Ovary (tissue), 9 donors: ENCODE data around the gene PYCR2. TPM values are rescaled to one million over a fixed set of nuclear protein-coding genes. Genes with fewer than 3 reads are reported as not detected.
A peak's percentile ranks its signal among the peaks of the same experiment; 100 is the strongest.

Experiments
- DNase-seq, 5 donors: peaks; one replicate each; pipeline ENCODE4 v3.0.0-alpha.2; 2019 to 2020
- H3K27ac ChIP-seq, 2 donors: fragments of 200-600 bp; one replicate each; pipeline versions ENCODE4 v1.5.1 to v1.8.0; 2019 to 2022
- H3K27me3 ChIP-seq: fragments of 200-600 bp; one replicate; pipeline ENCODE4 v1.8.0; 2022
- H3K36me3 ChIP-seq: fragments of 200-600 bp; sonication (generic); one replicate; pipeline ENCODE4 v1.5.1; 2019
- H3K4me1 ChIP-seq: one replicate; pipeline ENCODE4 v1.8.1; 2013; ENCODE audit warnings: mild to moderate bottlenecking, moderate library complexity; ENCODE audit not compliant: insufficient read depth
- H3K4me3 ChIP-seq: fragments of 200-600 bp; sonication (generic); one replicate; pipeline ENCODE4 v1.5.1; 2017
- H3K9me3 ChIP-seq, 2 donors: fragments of 200-600 bp in 1 of 2; sonication (generic) in 1 of 2; one replicate each; pipeline versions ENCODE4 v1.5.1 to v1.8.1; 2013 to 2019; ENCODE audit warnings: mild to moderate bottlenecking in 1 of 2, moderate library complexity in 1 of 2
- CTCF ChIP-seq, 3 donors: fragments of 450-650 bp in 2 of 3; fragments of 200-600 bp in 1 of 3; IDR thresholded peaks; one replicate each; pipeline versions ENCODE4 v1.5.1 to v1.8.0; 2016 to 2022; ENCODE audit warnings: antibody characterized with exemption in 3 of 3, mild to moderate bottlenecking in 1 of 3
- EP300 ChIP-seq: sonication (generic); formaldehyde crosslinking; IDR thresholded peaks from one replicate; pipeline ENCODE4 v1.6.1; 2017; ENCODE audit warnings: antibody characterized with exemption
- POLR2A ChIP-seq: fragments of 450-650 bp; IDR thresholded peaks from one replicate; pipeline ENCODE4 v1.6.1; 2017; ENCODE audit warnings: antibody characterized with exemption, mild to moderate bottlenecking, moderate library complexity
- WGBS, 3 donors: extraction: QIAGEN DNeasy Blood & Tissue Kit in 1 of 3; methylation state at CpG; one replicate each; pipeline versions ENCODE4 v1.1.5 to v1.1.7; 2013 to 2017; 5-methylcytosine and 5-hydroxymethylcytosine counted together
- intact Hi-C, 4 donors: fragments of 100-400 bp; cut with DNase I; formaldehyde crosslinking; loops; one replicate each; pipeline versions ENCODE4 v1.11.0 to v1.15.1; 2022 to 2023
- polyA plus RNA-seq, 2 donors: library from polyadenylated mRNA; stranded (reverse); fragments of 200-250 nt in 1 of 2; fragments of 350-450 nt in 1 of 2; fragmentation: Illumina TruSeq in 1 of 2; extraction: RNeasy Lipid Tissue Mini Kit (QIAGEN cat#74804) in 1 of 2; gene quantifications; one replicate each; pipeline ENCODE4 v1.2.3, GENCODE V29; 2013 to 2014
- total RNA-seq, 7 donors: library from RNA; depleted of rRNA in 2 of 7; stranded (reverse); fragments of >200 nt in 2 of 7; fragmentation: NEBNext Ultra II Directional in 3 of 7; extraction: Animal tissue kit (Norgen Biotek cat#: 25700) in 3 of 7; gene quantifications; one replicate each; pipeline versions ENCODE4 v1.1.0 to v1.2.4, GENCODE V29; 2016 to 2023
- donor health status: DM: no; HTN: no; CAD: no; lungs with moderate emphysema.
- donor health status: DM: no; HTN: no; CAD: no.
- donor health status: Bipolar disorder and iron deficiency.
- donor health status: DM: yes; HTN: yes; CAD: no.
- donor health status: DM: no; HTN: no; CAD: no.
- donor health status: DM: yes; HTN: yes; CAD: no.

PYCR2 gene
- total and polyA plus RNA-seq, 9 donors: 35.8 to 93.3 (median 58.7) TPM

- Histone ChIP-seq H3K4me3 (peak overlapping the region; percentile 95), H3K27me3 (no peaks in the 10 kb centered on the region), H3K9me3 (no peaks in the 10 kb centered on the region), H3K27ac (peak overlapping the region; percentile 56 to 85), H3K4me1 (peaks cover 15% of the 10 kb centered on the region), H3K36me3 (no peaks in the 10 kb centered on the region)
- intact Hi-C loops: loop anchor here in 1 of 4 donors (10.0 kb wide), 1 partner anchor 107 kb away; the partner anchor contains the start of gene SRP9
- no peak for TF ChIP-seq CTCF (IDR thresholded peaks at IDR 0.05)
- no peak for TF ChIP-seq POLR2A
- no peak for TF ChIP-seq EP300
- DNase-seq: peak; percentile 54 to 74 (median 69)
- 9 to 10% (median 10%) methylated on average over 24 to 25 of the region's 25 CpGs for WGBS, 3 donors
Measured at GRCh38 chr1:225881081-225881958, 42.7 kb downstream of the PYCR2 start.

- Histone ChIP-seq H3K36me3 (no peaks in the 10 kb centered on the region), H3K27me3 (no peaks in the 10 kb centered on the region), H3K4me3 (peak overlapping the region; percentile 95), H3K9me3 (no peaks in the 10 kb centered on the region), H3K4me1 (peaks cover 15% of the 10 kb centered on the region), H3K27ac (no peak overlapping the region)
- WGBS, 3 donors: 65 to 81% (median 74%) methylated on average over 5 of the region's 5 CpGs
- no peak for DNase-seq
- intact Hi-C loops: loop anchor here in 1 of 4 donors (10.0 kb wide), 1 partner anchor 106 kb away; the partner anchor contains the start of gene SRP9
- no peak for TF ChIP-seq POLR2A
- no peak for TF ChIP-seq EP300
- TF ChIP-seq CTCF (IDR thresholded peaks at IDR 0.05): no peak
Measured at GRCh38 chr1:225880636-225881035, 43.4 kb downstream of the PYCR2 start.

- H3K27ac ChIP-seq: no peak overlapping the region
- H3K4me3 ChIP-seq: no peak overlapping the region
- TF ChIP-seq EP300 (no peak), POLR2A (no peak), CTCF (IDR thresholded peaks at IDR 0.05) (no peak)
- no peaks in the 10 kb centered on the region for H3K36me3 ChIP-seq
- DNase-seq: no peak
- intact Hi-C loops: loop anchor here in 1 of 4 donors (10.0 kb wide), 1 partner anchor 105 kb away; the partner anchor contains the start of gene SRP9
- peaks cover 15% of the 10 kb centered on the region for H3K4me1 ChIP-seq
- H3K9me3 ChIP-seq: no peaks in the 10 kb centered on the region
- H3K27me3 ChIP-seq: no peaks in the 10 kb centered on the region
- 89 to 95% (median 91%) methylated on average over 2 of the region's 2 CpGs for WGBS, 3 donors
Measured at GRCh38 chr1:225880222-225880588, 43.8 kb downstream of the PYCR2 start.

GRCh38 chr1:225879521-225880221 is 44.4 kb downstream of the PYCR2 start:
- no peak overlapping the region for H3K27ac ChIP-seq
- no peak for DNase-seq
- intact Hi-C loops: loop anchor here in 1 of 4 donors (10.0 kb wide), 1 partner anchor 105 kb away; the partner anchor contains the start of gene SRP9
- no peaks in the 10 kb centered on the region for H3K9me3 ChIP-seq
- H3K4me1 ChIP-seq: peaks cover 15% of the 10 kb centered on the region
- H3K36me3 ChIP-seq: no peaks in the 10 kb centered on the region
- H3K4me3 ChIP-seq: no peak overlapping the region
- no peaks in the 10 kb centered on the region for H3K27me3 ChIP-seq
- WGBS, 3 donors: 83 to 87% (median 84%) methylated on average over 8 of the region's 8 CpGs
- TF ChIP-seq EP300 (no peak), POLR2A (no peak), CTCF (IDR thresholded peaks at IDR 0.05) (no peak)
